ENCODE results near the gene UFM1.

GRCh38 chr13:38399535-38399934 lies 49.9 kb downstream of the UFM1 start:
- no peak for TF ChIP-seq GLI4 (CRISPR knock-in tag; IDR thresholded peaks at IDR 0.05; ENCODE audit: borderline replicate concordance)
- TF ChIP-seq REST (IDR thresholded peaks at IDR 0.05; ENCODE audit: borderline replicate concordance in 1 of 2, low read depth in 1 of 2, low read length in 2 of 2): no peak
- no peak for TF ChIP-seq ZBTB25 (CRISPR knock-in tag; IDR thresholded peaks at IDR 0.05)
- TF ChIP-seq ZSCAN5A (CRISPR knock-in tag; IDR thresholded peaks at IDR 0.05; ENCODE audit: borderline replicate concordance): no peak
- TF ChIP-seq JUND (CRISPR knock-in tag; IDR thresholded peaks at IDR 0.05): no peak
- no peak for TF ChIP-seq ZNF260 (CRISPR knock-in tag; IDR thresholded peaks at IDR 0.05; ENCODE audit: borderline replicate concordance, low read depth)
- TF ChIP-seq ZBTB8A (CRISPR knock-in tag; IDR thresholded peaks at IDR 0.05; ENCODE audit: borderline replicate concordance, low read depth): no peak
- no peak for TF ChIP-seq ATM (IDR thresholded peaks at IDR 0.05; ENCODE audit: borderline replicate concordance)
- no peak for TF ChIP-seq CEBPZ (IDR thresholded peaks at IDR 0.05; ENCODE audit: low read length)
- no peak for TF ChIP-seq ZNF670 (CRISPR knock-in tag; IDR thresholded peaks at IDR 0.05; ENCODE audit: borderline replicate concordance)
- TF ChIP-seq AGO1 (IDR thresholded peaks at IDR 0.05; ENCODE audit: low read depth, low read length, poor library complexity, severe bottlenecking): no peak
- no peak for TF ChIP-seq CHD2 (IDR thresholded peaks at IDR 0.05; ENCODE audit: low read depth, low read length)
- no peak for TF ChIP-seq TARDBP (CRISPR knock-in tag; IDR thresholded peaks at IDR 0.05)

Data from HepG2 (cell line).